ENCODE data around the gene TDRD12. TPM values are rescaled to one million over a fixed set of nuclear protein-coding genes. Genes with fewer than 3 reads are reported as not detected.

TDRD12 gene
- total and polyA plus RNA-seq, 2 of the 13 experiments (the other 11 are each of a cell fraction or from before 2014, with no cell fraction given) = 0.03 to 0.40 TPM

DNA sequence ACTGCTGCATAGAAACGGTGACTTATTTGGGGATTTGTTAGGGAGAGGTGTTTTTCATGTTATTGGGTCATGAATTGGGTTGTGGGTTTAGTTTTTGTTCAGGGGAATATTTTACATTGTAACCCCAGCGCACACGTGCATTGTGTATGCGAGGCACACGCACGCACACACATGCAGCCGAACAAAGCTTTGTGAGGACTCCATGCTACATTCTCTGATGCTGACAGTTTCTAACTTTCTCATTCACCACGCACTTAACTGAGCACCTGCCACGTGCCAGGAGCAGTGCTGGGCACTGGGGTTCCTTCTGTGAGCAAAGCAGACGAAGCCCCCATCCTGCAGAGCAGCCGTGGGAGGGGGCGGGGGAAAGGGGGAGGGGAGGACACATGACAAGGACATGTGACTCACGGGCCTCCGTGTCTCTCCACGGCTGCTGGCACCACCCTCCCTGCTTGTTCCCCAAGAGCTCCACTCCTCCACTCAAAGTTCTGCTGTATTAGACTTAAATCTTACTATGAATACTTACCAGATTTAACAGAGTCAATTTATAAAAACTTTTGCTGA, 94.4 kb downstream of the TDRD12 start:
- H2AFZ ChIP-seq (ENCODE audit: low read length) = no peak overlapping the region
- no peak for ATAC-seq
- no peak overlapping the region for H3K9ac ChIP-seq (ENCODE audit: insufficient read depth, low read depth, low read length)
- no peaks in the 10 kb centered on the region for H3K36me3 ChIP-seq (replicated peaks in 1 of 2; ENCODE audit: control insufficient read depth in 1 of 2, insufficient read depth in 2 of 2, low read length in 2 of 2)
- intact Hi-C loops (cut with micrococcal nuclease; ENCODE audit: unreplicated experiment) = no loop called here
- 32% methylated on average over 14 of the region's 15 CpGs for WGBS (ENCODE audit: low lambda C conversion rate)
- in situ Hi-C loops (cut with HindIII; ENCODE audit: extremely low pct_ligation_motif_present, low pct_unique_long_range_greater_than_20kb) = no loop called here
- DNase-seq (ENCODE audit: low spot score) = no peak
- H3K4me3 ChIP-seq (replicated peaks in 1 of 3; ENCODE audit: insufficient read depth in 1 of 3, low read depth in 2 of 3, low read length in 3 of 3) = no peak overlapping the region; a peak in 1 of 6 replicates
- no peak for TF ChIP-seq RNF2 (conservative IDR thresholded peaks at IDR 0.05; ENCODE audit: low read depth)
- no peak for TF ChIP-seq SMARCE1 (IDR thresholded peaks at IDR 0.05; ENCODE audit: borderline replicate concordance)
- TF ChIP-seq, protein P1, sequence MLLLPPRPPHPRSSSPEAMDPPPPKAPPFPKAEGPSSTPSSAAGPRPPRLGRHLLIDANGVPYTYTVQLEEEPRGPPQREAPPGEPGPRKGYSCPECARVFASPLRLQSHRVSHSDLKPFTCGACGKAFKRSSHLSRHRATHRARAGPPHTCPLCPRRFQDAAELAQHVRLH (CRISPR knock-in tag; IDR thresholded peaks at IDR 0.05; ENCODE audit: borderline replicate concordance, low read depth) = no peak
- TF ChIP-seq, protein P2, sequence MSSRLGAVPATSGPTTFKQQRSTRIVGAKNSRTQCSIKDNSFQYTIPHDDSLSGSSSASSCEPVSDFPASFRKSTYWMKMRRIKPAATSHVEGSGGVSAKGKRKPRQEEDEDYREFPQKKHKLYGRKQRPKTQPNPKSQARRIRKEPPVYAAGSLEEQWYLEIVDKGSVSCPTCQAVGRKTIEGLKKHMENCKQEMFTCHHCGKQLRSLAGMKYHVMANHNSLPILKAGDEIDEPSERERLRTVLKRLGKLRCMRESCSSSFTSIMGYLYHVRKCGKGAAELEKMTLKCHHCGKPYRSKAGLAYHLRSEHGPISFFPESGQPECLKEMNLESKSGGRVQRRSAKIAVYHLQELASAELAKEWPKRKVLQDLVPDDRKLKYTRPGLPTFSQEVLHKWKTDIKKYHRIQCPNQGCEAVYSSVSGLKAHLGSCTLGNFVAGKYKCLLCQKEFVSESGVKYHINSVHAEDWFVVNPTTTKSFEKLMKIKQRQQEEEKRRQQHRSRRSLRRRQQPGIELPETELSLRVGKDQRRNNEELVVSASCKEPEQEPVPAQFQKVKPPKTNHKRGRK (CRISPR knock-in tag; IDR thresholded peaks at IDR 0.05) = no peak
- no peak for TF ChIP-seq KAT8 (CRISPR knock-in tag; IDR thresholded peaks at IDR 0.05)
- TF ChIP-seq, protein P3, sequence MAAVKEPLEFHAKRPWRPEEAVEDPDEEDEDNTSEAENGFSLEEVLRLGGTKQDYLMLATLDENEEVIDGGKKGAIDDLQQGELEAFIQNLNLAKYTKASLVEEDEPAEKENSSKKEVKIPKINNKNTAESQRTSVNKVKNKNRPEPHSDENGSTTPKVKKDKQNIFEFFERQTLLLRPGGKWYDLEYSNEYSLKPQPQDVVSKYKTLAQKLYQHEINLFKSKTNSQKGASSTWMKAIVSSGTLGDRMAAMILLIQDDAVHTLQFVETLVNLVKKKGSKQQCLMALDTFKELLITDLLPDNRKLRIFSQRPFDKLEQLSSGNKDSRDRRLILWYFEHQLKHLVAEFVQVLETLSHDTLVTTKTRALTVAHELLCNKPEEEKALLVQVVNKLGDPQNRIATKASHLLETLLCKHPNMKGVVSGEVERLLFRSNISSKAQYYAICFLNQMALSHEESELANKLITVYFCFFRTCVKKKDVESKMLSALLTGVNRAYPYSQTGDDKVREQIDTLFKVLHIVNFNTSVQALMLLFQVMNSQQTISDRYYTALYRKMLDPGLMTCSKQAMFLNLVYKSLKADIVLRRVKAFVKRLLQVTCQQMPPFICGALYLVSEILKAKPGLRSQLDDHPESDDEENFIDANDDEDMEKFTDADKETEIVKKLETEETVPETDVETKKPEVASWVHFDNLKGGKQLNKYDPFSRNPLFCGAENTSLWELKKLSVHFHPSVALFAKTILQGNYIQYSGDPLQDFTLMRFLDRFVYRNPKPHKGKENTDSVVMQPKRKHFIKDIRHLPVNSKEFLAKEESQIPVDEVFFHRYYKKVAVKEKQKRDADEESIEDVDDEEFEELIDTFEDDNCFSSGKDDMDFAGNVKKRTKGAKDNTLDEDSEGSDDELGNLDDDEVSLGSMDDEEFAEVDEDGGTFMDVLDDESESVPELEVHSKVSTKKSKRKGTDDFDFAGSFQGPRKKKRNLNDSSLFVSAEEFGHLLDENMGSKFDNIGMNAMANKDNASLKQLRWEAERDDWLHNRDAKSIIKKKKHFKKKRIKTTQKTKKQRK (IDR thresholded peaks at IDR 0.05; ENCODE audit: low read length) = no peak
- no peak for TF ChIP-seq NFKBIZ (CRISPR knock-in tag; IDR thresholded peaks at IDR 0.05)
- no peak for TF ChIP-seq U2AF1 (optimal IDR thresholded peaks at IDR 0.05; ENCODE audit: low read depth, low read length)
- TF ChIP-seq SP140L (CRISPR knock-in tag; IDR thresholded peaks at IDR 0.05; ENCODE audit: borderline replicate concordance) = no peak
- TF ChIP-seq, protein P4, sequence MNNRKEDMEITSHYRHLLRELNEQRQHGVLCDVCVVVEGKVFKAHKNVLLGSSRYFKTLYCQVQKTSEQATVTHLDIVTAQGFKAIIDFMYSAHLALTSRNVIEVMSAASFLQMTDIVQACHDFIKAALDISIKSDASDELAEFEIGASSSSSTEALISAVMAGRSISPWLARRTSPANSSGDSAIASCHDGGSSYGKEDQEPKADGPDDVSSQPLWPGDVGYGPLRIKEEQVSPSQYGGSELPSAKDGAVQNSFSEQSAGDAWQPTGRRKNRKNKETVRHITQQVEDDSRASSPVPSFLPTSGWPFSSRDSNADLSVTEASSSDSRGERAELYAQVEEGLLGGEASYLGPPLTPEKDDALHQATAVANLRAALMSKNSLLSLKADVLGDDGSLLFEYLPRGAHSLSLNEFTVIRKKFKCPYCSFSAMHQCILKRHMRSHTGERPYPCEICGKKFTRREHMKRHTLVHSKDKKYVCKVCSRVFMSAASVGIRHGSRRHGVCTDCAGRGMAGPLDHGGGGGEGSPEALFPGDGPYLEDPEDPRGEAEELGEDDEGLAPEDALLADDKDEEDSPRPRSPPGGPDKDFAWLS (CRISPR knock-in tag; IDR thresholded peaks at IDR 0.05; ENCODE audit: borderline replicate concordance) = no peak
- TF ChIP-seq RAD21 (CRISPR knock-in tag; IDR thresholded peaks at IDR 0.05) = no peak
- TF ChIP-seq ZNF749 (CRISPR knock-in tag; IDR thresholded peaks at IDR 0.05; ENCODE audit: borderline replicate concordance) = no peak
- no peak for TF ChIP-seq ELF1 (CRISPR knock-in tag; IDR thresholded peaks at IDR 0.05)
- TF ChIP-seq SYNCRIP (IDR thresholded peaks at IDR 0.05; ENCODE audit: insufficient read depth, low read depth, low read length) = no peak
- no peak for TF ChIP-seq KAT7 (CRISPR knock-in tag; IDR thresholded peaks at IDR 0.05; ENCODE audit: borderline replicate concordance)
- TF ChIP-seq, protein P5, sequence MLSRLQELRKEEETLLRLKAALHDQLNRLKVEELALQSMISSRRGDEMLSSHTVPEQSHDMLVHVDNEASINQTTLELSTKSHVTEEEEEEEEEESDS (CRISPR knock-in tag; IDR thresholded peaks at IDR 0.05; ENCODE audit: borderline replicate concordance) = no peak
- H3K4me1 ChIP-seq (ENCODE audit: insufficient read depth, low read length) = peaks cover 42% of the 10 kb centered on the region
- no peak overlapping the region for H3K27ac ChIP-seq (ENCODE audit: extremely low read length, insufficient read depth, low read length)
- H4K20me1 ChIP-seq (ENCODE audit: insufficient read depth, low read length) = no peaks in the 10 kb centered on the region
- H3K27me3 ChIP-seq (ENCODE audit: control insufficient read depth in 1 of 2, insufficient read depth in 2 of 2, low read length in 2 of 2) = peaks cover 7 to 22% of the 10 kb centered on the region in 2 experiments; a peak in 4 of 5 replicates
- ChIA-PET POLR2A (no interaction called here), CTCF (ENCODE audit: low intra/inter-chr PET ratio, low total read pairs) (no interaction called here)
- FAIRE-seq = no peak
- no TSS peak for BruUV-seq (replicated peaks)
- no peaks in the 10 kb centered on the region for H3K9me3 ChIP-seq (ENCODE audit: low read length)
- H3K4me2 ChIP-seq (ENCODE audit: low read depth, low read length) = no peak overlapping the region
- H3K79me2 ChIP-seq (ENCODE audit: insufficient read depth, low read length) = no peaks in the 10 kb centered on the region

Data from HepG2 (cell line).